Common myeloid progenitor, CD34-positive (primary cell): ENCODE measurements around the gene ERBB4.

Source experiments
- CTCF ChIA-PET: fragments of 350-600 bp; sonication (Branson Sonifier 250); formaldehyde crosslinking; loops from one replicate; lab custom pipeline; 2021; ENCODE audit warnings: antibody characterized with exemption; lab: Charles Lee
- POLR2A ChIA-PET: fragments of 350-600 bp; sonication (Branson Sonifier 250); formaldehyde crosslinking; loops from one replicate; lab custom pipeline; 2021; ENCODE audit warnings: antibody characterized with exemption; lab: Charles Lee
- DNase-seq, 3 donors: peaks; one replicate each; pipeline versions ENCODE4 v3.0.0 to v3.0.0-alpha.2; 2013
- H3K27ac ChIP-seq, 2 experiments: 1 replicate in 1 of 2; 2 replicates in 1 of 2; pipeline ENCODE4 v1.7.0; 2013; ENCODE audit warnings: inconsistent platforms in 2 of 2, low read length in 2 of 2, mild to moderate bottlenecking in 2 of 2, low read depth in 1 of 2, moderate library complexity in 1 of 2; ENCODE audit not compliant: severe bottlenecking in 2 of 2, insufficient read depth in 1 of 2, poor library complexity in 1 of 2
- H3K27me3 ChIP-seq, 5 experiments: replicated peaks in 2 of 5; 1 replicate in 3 of 5; 2 replicates in 2 of 5; pipeline versions ENCODE4 v1.6.1 to v1.7.0; 2013; ENCODE audit warnings: low read length in 4 of 5, mild to moderate bottlenecking in 2 of 5, moderate library complexity in 2 of 5, inconsistent platforms in 1 of 5; ENCODE audit not compliant: insufficient read depth in 5 of 5, control insufficient read depth in 4 of 5
- H3K36me3 ChIP-seq, 4 experiments: 1 replicate in 2 of 4; 2 replicates in 2 of 4; pipeline versions ENCODE4 v1.6.1 to v1.7.0; 2013; ENCODE audit warnings: low read length in 3 of 4, control low read depth in 1 of 4, mild to moderate bottlenecking in 1 of 4; ENCODE audit not compliant: control insufficient read depth in 4 of 4, insufficient read depth in 4 of 4
- H3K4me1 ChIP-seq, 4 experiments: 1 replicate in 3 of 4; 2 replicates in 1 of 4; pipeline versions ENCODE4 v1.6.1 to v1.7.1; 2013; ENCODE audit warnings: low read length in 3 of 4, mild to moderate bottlenecking in 3 of 4, control low read depth in 1 of 4, inconsistent platforms in 1 of 4, moderate library complexity in 1 of 4; ENCODE audit not compliant: control insufficient read depth in 4 of 4, insufficient read depth in 4 of 4; ENCODE audit errors: control extremely low read depth in 1 of 4
- H3K4me3 ChIP-seq, 7 experiments: 1 replicate in 4 of 7; 2 replicates in 3 of 7; pipeline versions ENCODE4 v1.5.1 to v1.7.0; 2013; ENCODE audit warnings: mild to moderate bottlenecking in 7 of 7, low read length in 6 of 7, moderate library complexity in 6 of 7, inconsistent platforms in 2 of 7, low read depth in 2 of 7, control low read depth in 1 of 7; ENCODE audit not compliant: insufficient read depth in 4 of 7, control insufficient read depth in 1 of 7; ENCODE audit errors: extremely low read depth in 1 of 7
- H3K9me3 ChIP-seq, 5 experiments: 1 replicate in 4 of 5; 2 replicates in 1 of 5; pipeline versions ENCODE4 v1.6.1 to v1.7.1; 2013; ENCODE audit warnings: low read length in 4 of 5, mild to moderate bottlenecking in 2 of 5, inconsistent platforms in 1 of 5, low read depth in 1 of 5, moderate library complexity in 1 of 5; ENCODE audit not compliant: control insufficient read depth in 4 of 5, insufficient read depth in 2 of 5; ENCODE audit errors: control extremely low read depth in 1 of 5
- WGBS: methylation state at CpG from one replicate; pipeline ENCODE4 v1.1.5; 2013; ENCODE audit not compliant: insufficient coverage; 5-methylcytosine and 5-hydroxymethylcytosine counted together

The ERBB4 gene

GRCh38 chr2:212052412-212053159 is 486.0 kb downstream of the ERBB4 start:
- H3K4me3 ChIP-seq = no peak overlapping the region
- ChIA-PET CTCF (no interaction called here), POLR2A (no interaction called here)
- no peak overlapping the region for H3K27ac ChIP-seq
- WGBS = 41% methylated on average over 4 of the region's 4 CpGs
- DNase-seq = peak; percentile 1 to 48 (median 10)
- no peaks in the 10 kb centered on the region for H3K27me3 ChIP-seq
- H3K36me3 ChIP-seq = no peaks in the 10 kb centered on the region
- peaks cover 0 to 18% (median 4%) of the 10 kb centered on the region in 5 experiments for H3K9me3 ChIP-seq
- peaks cover 0 to 11% (median 0%) of the 10 kb centered on the region in 4 experiments for H3K4me1 ChIP-seq

- H3K4me3 ChIP-seq = no peak overlapping the region
- 100% methylated on average over 2 of the region's 2 CpGs for WGBS
- H3K27me3 ChIP-seq = no peaks in the 10 kb centered on the region
- H3K4me1 ChIP-seq = peaks cover 0 to 11% (median 0%) of the 10 kb centered on the region in 4 experiments
- H3K36me3 ChIP-seq = no peaks in the 10 kb centered on the region
- CTCF ChIA-PET = no interaction called here
- H3K9me3 ChIP-seq = peaks cover 0 to 18% (median 4%) of the 10 kb centered on the region in 5 experiments
- no peak overlapping the region for H3K27ac ChIP-seq
- no peak for DNase-seq
- POLR2A ChIA-PET = no interaction called here
These were observed 487.7 kb downstream of the ERBB4 start for GRCh38 chr2:212050871-212051270.

- WGBS = no CpG with 5 or more reads among the region's 2 CpGs
- POLR2A ChIA-PET = interaction anchor here (0.6 kb wide), 1 partner anchor 49 kb away, joined by 3 read pairs; no protein-coding TSS in a partner anchor
- CTCF ChIA-PET = no interaction called here
These were observed 496.0 kb downstream of the ERBB4 start for GRCh38 chr2:212042562-212042961.

GRCh38 chr2:212037062-212037461 is 501.5 kb downstream of the ERBB4 start:
- no peaks in the 10 kb centered on the region for H3K36me3 ChIP-seq
- no peak overlapping the region for H3K4me3 ChIP-seq
- no peak overlapping the region for H3K27ac ChIP-seq
- no peaks in the 10 kb centered on the region for H3K4me1 ChIP-seq
- POLR2A ChIA-PET = no interaction called here
- no peaks in the 10 kb centered on the region for H3K27me3 ChIP-seq
- no peaks in the 10 kb centered on the region for H3K9me3 ChIP-seq
- no peak for DNase-seq
- CTCF ChIA-PET = no interaction called here

More at GRCh38 chr2:212042562-212042961, 496.0 kb downstream of the ERBB4 start:
- DNase-seq = no peak
- Histone ChIP-seq H3K27me3 (no peaks in the 10 kb centered on the region), H3K4me3 (no peak overlapping the region), H3K36me3 (no peaks in the 10 kb centered on the region), H3K27ac (no peak overlapping the region), H3K4me1 (no peaks in the 10 kb centered on the region), H3K9me3 (no peaks in the 10 kb centered on the region)

GRCh38 chr2:212034841-212035585 is 503.6 kb downstream of the ERBB4 start:
- no CpG with 5 or more reads among the region's 4 CpGs for WGBS
- ChIA-PET POLR2A (no interaction called here), CTCF (interaction anchor here (1.0 to 1.7 kb wide), 2 partner anchors 10 to 17 kb away, joined by 4 read pairs; no protein-coding TSS in a partner anchor)
- Histone ChIP-seq H3K27me3 (no peaks in the 10 kb centered on the region), H3K27ac (no peak overlapping the region), H3K4me1 (no peaks in the 10 kb centered on the region), H3K9me3 (no peaks in the 10 kb centered on the region), H3K4me3 (no peak overlapping the region), H3K36me3 (no peaks in the 10 kb centered on the region)
- DNase-seq = no peak

GRCh38 chr2:212033888-212034287 is 504.7 kb downstream of the ERBB4 start:
- POLR2A ChIA-PET = no interaction called here
- H3K27ac ChIP-seq = no peak overlapping the region
- H3K4me1 ChIP-seq = no peaks in the 10 kb centered on the region
- no peak for DNase-seq
- no peaks in the 10 kb centered on the region for H3K36me3 ChIP-seq
- H3K4me3 ChIP-seq = no peak overlapping the region
- CTCF ChIA-PET = interaction anchor here (1.0 kb wide), 1 partner anchor 16 kb away, joined by 4 read pairs; no protein-coding TSS in a partner anchor
- H3K27me3 ChIP-seq = peaks cover 0 to 2% (median 0%) of the 10 kb centered on the region in 5 experiments
- no peaks in the 10 kb centered on the region for H3K9me3 ChIP-seq
